ENCODE data around the gene EVX1.

The EVX1 gene

DNA sequence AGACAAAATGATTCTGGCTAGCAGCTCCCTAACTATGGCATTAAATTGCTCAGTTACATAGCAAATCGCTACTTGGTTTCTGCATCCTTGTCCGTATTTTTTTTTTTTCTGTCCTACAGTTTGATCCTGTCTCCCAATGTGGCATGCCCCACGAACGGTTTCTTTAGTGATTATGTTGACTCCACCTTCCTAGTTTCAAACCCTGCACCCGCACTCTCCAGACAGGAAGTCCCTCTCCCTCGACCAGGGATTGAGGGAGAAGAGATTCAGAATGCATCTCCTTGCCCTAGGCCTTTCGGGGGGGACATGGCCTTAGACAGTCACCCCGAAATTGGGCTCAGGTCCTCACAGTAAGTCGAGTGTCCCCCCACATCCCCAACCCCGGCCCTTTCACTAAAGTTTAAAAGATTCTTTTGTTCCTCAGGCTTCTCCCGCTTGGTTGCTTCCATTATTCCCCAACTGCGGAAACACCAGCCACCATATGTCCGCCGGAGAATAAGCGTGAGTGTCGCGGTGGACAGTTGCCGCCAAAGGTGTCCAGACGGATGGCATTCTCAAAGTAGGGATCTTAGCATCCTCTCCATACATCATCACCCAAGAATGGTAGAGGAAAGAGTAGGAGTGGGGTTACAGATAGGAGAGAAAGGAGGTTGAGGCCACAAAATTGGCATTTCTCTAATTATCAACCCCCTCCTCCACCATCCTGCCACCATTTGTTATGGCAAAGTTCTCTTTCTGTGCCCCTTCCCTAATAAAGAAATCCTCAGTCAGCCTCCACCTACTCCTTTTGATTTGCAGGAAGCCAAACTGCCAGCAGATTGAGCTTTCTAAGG is 7.3 kb downstream of the EVX1 start:
- Histone ChIP-seq H3K4me3 (ENCODE audit: low read depth in 1 of 2, low read length in 2 of 2) (no peak overlapping the region), H3K9ac (ENCODE audit: low read depth in 1 of 2, low read length in 2 of 2) (no peak overlapping the region), H3K27ac (ENCODE audit: low read depth, low read length) (no peak overlapping the region), H3K36me3 (ENCODE audit: control insufficient read depth in 1 of 2, insufficient read depth in 2 of 2, low read length in 2 of 2) (no peaks in the 10 kb centered on the region), H3K9me3 (ENCODE audit: control insufficient read depth in 1 of 2, low read length in 2 of 2) (no peaks in the 10 kb centered on the region), H3K27me3 (ENCODE audit: control insufficient read depth in 1 of 2, insufficient read depth in 2 of 2, low read length in 2 of 2) (peaks cover 91 to 94% of the 10 kb centered on the region in 2 donors), H3K4me1 (ENCODE audit: control insufficient read depth in 1 of 2, insufficient read depth in 2 of 2, low read length in 2 of 2) (peaks cover 0 to 13% of the 10 kb centered on the region in 2 donors)

DNA sequence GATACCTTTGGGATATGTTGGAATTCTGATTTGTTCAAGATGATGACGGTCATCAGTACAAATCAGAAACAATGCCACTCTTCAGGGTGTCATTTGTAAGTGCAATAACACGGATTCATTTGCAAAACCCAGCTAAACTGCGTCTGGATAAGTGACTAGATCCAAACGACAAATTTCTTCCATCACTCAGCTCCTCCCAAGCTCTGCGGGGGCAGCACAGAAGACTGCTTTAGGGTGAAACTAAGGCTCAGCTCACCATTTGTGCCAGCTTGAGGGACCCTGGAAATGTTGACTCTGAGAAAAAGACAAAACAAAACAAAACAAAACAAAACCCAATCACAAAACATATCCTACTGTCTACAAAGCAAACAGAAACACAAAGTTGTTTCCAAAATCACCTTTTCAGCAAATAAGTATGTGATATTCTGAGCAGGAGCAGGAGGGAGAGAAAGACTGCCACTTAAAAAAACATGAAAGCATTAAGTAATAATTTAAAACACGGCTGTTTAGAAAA is 8.0 kb downstream of the EVX1 start:
- Histone ChIP-seq H3K4me1 (ENCODE audit: control insufficient read depth in 1 of 2, insufficient read depth in 2 of 2, low read length in 2 of 2) (peaks cover 0 to 8% of the 10 kb centered on the region in 2 donors), H3K27ac (ENCODE audit: low read depth, low read length) (no peak overlapping the region), H3K9me3 (ENCODE audit: control insufficient read depth in 1 of 2, low read length in 2 of 2) (no peaks in the 10 kb centered on the region), H3K4me3 (ENCODE audit: low read depth in 1 of 2, low read length in 2 of 2) (no peak overlapping the region), H3K36me3 (ENCODE audit: control insufficient read depth in 1 of 2, insufficient read depth in 2 of 2, low read length in 2 of 2) (no peaks in the 10 kb centered on the region), H3K27me3 (ENCODE audit: control insufficient read depth in 1 of 2, insufficient read depth in 2 of 2, low read length in 2 of 2) (peaks cover 84 to 87% of the 10 kb centered on the region in 2 donors), H3K9ac (ENCODE audit: low read depth in 1 of 2, low read length in 2 of 2) (no peak overlapping the region)

DNA sequence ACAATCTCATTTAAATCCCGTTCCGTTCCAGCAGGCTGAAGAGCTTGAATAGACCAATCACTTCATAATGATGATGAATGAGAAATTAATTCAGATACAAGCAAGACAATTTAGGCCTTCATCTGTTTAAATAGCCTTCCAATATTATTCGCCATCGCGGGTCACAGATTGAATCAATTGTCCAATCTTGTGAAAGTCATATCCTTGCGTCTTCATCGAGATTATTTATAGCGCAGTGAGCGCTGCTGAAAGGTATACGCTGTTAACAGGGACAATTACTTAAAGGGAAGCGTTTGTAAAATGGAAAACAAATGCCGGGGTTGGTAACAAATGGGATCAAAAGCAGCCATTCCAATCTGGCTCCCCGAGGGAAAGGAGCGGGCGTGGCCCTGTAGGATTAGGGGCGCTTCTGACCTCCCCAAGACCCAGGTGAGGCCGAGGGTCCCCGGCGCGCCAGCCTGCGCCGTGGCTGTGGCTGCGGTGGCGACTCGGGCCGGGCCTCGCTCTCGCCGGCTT is 8.6 kb downstream of the EVX1 start:
- no peaks in the 10 kb centered on the region for H3K9me3 ChIP-seq (ENCODE audit: control insufficient read depth in 1 of 2, low read length in 2 of 2)
- no peak overlapping the region for H3K9ac ChIP-seq (ENCODE audit: low read depth in 1 of 2, low read length in 2 of 2)
- no peak overlapping the region for H3K27ac ChIP-seq (ENCODE audit: low read depth, low read length)
- H3K36me3 ChIP-seq (ENCODE audit: control insufficient read depth in 1 of 2, insufficient read depth in 2 of 2, low read length in 2 of 2), result no peaks in the 10 kb centered on the region
- peaks cover 0 to 7% of the 10 kb centered on the region in 2 donors for H3K4me1 ChIP-seq (ENCODE audit: control insufficient read depth in 1 of 2, insufficient read depth in 2 of 2, low read length in 2 of 2)
- H3K27me3 ChIP-seq (ENCODE audit: control insufficient read depth in 1 of 2, insufficient read depth in 2 of 2, low read length in 2 of 2), result peaks cover 79 to 82% of the 10 kb centered on the region in 2 donors
- H3K4me3 ChIP-seq (ENCODE audit: low read depth in 1 of 2, low read length in 2 of 2), result peak overlapping the region; percentile 23 to 29

DNA sequence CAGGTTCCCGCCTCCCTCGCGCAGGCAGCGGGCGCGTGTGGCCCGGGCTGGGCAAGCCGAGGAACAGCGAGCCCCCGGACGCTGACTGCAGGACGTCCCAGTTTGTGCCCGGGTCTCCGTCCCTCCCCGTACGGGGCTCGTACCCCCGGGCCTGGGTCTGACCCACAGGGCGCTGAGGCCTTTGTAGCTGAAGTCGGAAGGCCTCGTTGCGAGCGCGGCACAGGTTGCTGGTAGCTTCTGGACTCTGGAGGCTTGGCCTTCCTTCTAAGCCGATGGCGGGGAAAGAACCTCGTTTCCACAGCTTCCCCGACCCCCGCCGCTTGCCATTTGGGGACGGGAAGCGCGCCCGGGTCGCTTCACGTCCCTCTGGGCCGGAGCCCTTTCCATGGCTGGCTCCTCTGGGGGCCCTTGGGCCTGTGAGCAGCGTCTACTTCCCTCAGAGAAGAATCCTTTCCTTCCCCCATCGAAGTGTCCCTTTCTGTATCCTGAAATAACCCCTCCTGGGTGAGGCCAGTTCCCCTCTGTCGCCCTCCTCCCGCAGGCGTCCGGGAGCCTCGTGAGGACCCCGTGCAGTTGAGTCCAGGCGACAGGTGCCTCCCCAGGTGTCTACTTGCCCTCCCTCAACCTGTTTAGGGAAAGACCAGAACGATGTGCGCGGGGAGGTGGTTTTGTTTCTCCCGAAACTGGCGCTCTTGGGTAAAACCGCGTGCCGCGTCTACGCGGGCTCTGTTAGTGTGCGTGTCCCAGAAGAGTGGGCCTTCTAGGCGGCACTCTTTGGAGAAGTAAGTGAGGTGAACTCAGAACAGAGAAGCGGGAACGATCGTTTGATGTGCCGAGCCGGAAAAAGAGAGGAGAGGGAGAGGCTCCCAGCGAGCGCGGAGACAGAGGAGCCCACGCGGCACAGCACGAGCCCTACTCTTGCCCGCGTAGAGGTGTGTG is 9.3 kb downstream of the EVX1 start:
- Histone ChIP-seq H3K9me3 (ENCODE audit: control insufficient read depth in 1 of 2, low read length in 2 of 2) (no peaks in the 10 kb centered on the region), H3K4me1 (ENCODE audit: control insufficient read depth in 1 of 2, insufficient read depth in 2 of 2, low read length in 2 of 2) (peaks cover 0 to 7% of the 10 kb centered on the region in 2 donors), H3K36me3 (ENCODE audit: control insufficient read depth in 1 of 2, insufficient read depth in 2 of 2, low read length in 2 of 2) (no peaks in the 10 kb centered on the region), H3K27ac (ENCODE audit: low read depth, low read length) (no peak overlapping the region), H3K4me3 (ENCODE audit: low read depth in 1 of 2, low read length in 2 of 2) (peak overlapping the region; percentile 23 to 29), H3K9ac (ENCODE audit: low read depth in 1 of 2, low read length in 2 of 2) (no peak overlapping the region), H3K27me3 (ENCODE audit: control insufficient read depth in 1 of 2, insufficient read depth in 2 of 2, low read length in 2 of 2) (peaks cover 71 to 75% of the 10 kb centered on the region in 2 donors)

DNA sequence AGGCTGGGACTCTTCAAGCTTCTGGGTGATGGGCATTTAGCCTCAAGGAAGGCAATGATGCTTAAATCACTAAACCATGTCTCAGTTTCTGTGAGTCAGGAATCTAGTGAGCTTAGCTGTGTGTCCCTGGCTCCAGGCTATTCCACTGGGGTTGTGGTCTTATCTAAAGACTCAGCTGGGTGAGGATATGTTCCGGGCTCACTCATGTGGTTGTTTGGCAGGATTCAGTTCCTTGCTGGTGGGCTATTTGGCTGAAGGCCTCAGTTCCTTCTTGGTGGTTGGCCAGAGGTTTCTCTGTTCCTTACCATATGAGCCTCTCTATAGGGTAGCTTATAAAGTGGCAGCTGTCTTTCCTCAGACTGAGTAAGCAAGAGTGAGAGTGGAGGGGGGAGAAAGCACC is 12.0 kb downstream of the EVX1 start:
- Histone ChIP-seq H3K4me1 (ENCODE audit: control insufficient read depth in 1 of 2, insufficient read depth in 2 of 2, low read length in 2 of 2) (peaks cover 0 to 7% of the 10 kb centered on the region in 2 donors), H3K4me3 (ENCODE audit: low read depth in 1 of 2, low read length in 2 of 2) (no peak overlapping the region), H3K27me3 (ENCODE audit: control insufficient read depth in 1 of 2, insufficient read depth in 2 of 2, low read length in 2 of 2) (peaks cover 44 to 48% of the 10 kb centered on the region in 2 donors), H3K9me3 (ENCODE audit: control insufficient read depth in 1 of 2, low read length in 2 of 2) (no peaks in the 10 kb centered on the region), H3K36me3 (ENCODE audit: control insufficient read depth in 1 of 2, insufficient read depth in 2 of 2, low read length in 2 of 2) (no peaks in the 10 kb centered on the region), H3K9ac (ENCODE audit: low read depth in 1 of 2, low read length in 2 of 2) (no peak overlapping the region), H3K27ac (ENCODE audit: low read depth, low read length) (no peak overlapping the region)

DNA sequence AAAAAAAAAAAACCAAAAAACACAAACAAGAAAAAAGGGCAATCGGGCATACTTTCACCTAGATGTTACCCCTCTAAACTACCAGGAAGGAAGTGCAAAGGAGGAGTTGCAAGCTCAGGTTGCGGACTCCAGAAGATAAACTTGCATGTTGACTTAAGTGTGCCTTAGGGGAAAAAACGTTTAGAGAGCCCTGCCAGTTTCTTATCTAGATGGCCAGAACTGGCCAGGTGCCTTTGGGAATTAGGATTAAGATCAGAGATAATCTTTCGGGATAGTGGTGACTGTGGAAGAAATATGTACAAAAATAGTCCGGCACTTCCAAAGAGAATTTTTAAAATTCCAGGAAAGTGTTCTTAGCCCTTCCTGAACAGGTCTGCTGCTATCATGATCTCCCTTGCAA is 17.6 kb downstream of the EVX1 start:
- no peak overlapping the region for H3K9ac ChIP-seq (ENCODE audit: low read depth in 1 of 2, low read length in 2 of 2)
- no peak overlapping the region for H3K4me3 ChIP-seq (ENCODE audit: low read depth in 1 of 2, low read length in 2 of 2)
- no peak overlapping the region for H3K27ac ChIP-seq (ENCODE audit: low read depth, low read length)
- no peaks in the 10 kb centered on the region for H3K9me3 ChIP-seq (ENCODE audit: control insufficient read depth in 1 of 2, low read length in 2 of 2)
- no peaks in the 10 kb centered on the region for H3K4me1 ChIP-seq (ENCODE audit: control insufficient read depth in 1 of 2, insufficient read depth in 2 of 2, low read length in 2 of 2)
- H3K36me3 ChIP-seq (ENCODE audit: control insufficient read depth in 1 of 2, insufficient read depth in 2 of 2, low read length in 2 of 2), result no peaks in the 10 kb centered on the region
- H3K27me3 ChIP-seq (ENCODE audit: control insufficient read depth in 1 of 2, insufficient read depth in 2 of 2, low read length in 2 of 2), result no peaks in the 10 kb centered on the region

DNA sequence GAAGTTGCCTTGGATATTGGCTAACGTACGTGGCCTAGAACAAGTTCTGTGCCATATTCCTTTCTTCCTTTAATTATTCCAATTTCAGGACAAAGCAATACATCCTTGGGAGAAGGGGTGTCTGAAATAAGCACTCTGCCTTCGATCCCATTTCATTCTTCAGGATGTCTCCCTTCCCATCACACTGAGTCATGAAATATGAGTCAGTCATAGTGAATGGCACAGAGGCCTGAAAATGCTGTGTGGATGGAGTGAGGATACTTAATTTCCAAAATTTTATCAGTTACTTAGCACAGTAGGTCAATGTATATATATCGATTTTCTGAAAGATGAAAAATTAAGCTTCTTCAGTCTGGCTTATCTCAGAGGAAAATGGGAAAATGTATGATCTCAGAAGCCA is 19.5 kb downstream of the EVX1 start:
- no peaks in the 10 kb centered on the region for H3K36me3 ChIP-seq (ENCODE audit: control insufficient read depth in 1 of 2, insufficient read depth in 2 of 2, low read length in 2 of 2)
- H3K27me3 ChIP-seq (ENCODE audit: control insufficient read depth in 1 of 2, insufficient read depth in 2 of 2, low read length in 2 of 2), result no peaks in the 10 kb centered on the region
- no peaks in the 10 kb centered on the region for H3K4me1 ChIP-seq (ENCODE audit: control insufficient read depth in 1 of 2, insufficient read depth in 2 of 2, low read length in 2 of 2)
- H3K27ac ChIP-seq (ENCODE audit: low read depth, low read length), result no peak overlapping the region
- H3K9ac ChIP-seq (ENCODE audit: low read depth in 1 of 2, low read length in 2 of 2), result no peak overlapping the region
- H3K4me3 ChIP-seq (ENCODE audit: low read depth in 1 of 2, low read length in 2 of 2), result no peak overlapping the region
- H3K9me3 ChIP-seq (ENCODE audit: control insufficient read depth in 1 of 2, low read length in 2 of 2), result no peaks in the 10 kb centered on the region

DNA sequence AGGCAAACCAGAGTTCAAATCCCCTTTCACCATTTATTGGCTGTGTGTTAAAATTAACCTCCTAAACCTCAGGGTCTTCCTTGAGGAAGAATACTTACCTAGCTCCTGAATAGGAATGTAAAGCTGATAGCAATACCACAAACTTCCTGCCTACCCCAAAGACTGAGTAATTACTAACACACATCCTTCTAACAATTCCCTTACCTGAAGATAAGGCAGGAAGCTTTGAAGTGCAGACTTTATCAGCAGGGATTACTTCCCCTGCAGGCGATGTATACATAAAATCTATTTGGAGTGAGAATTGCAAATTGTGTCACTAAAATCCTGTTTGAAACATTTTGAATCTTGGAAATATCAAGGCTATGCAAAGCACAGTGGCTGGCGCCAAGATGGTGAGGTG is 21.2 kb downstream of the EVX1 start:
- no peaks in the 10 kb centered on the region for H3K4me1 ChIP-seq (ENCODE audit: control insufficient read depth in 1 of 2, insufficient read depth in 2 of 2, low read length in 2 of 2)
- H3K27me3 ChIP-seq (ENCODE audit: control insufficient read depth in 1 of 2, insufficient read depth in 2 of 2, low read length in 2 of 2), result no peaks in the 10 kb centered on the region
- H3K9ac ChIP-seq (ENCODE audit: low read depth in 1 of 2, low read length in 2 of 2), result no peak overlapping the region
- no peak overlapping the region for H3K27ac ChIP-seq (ENCODE audit: low read depth, low read length)
- no peaks in the 10 kb centered on the region for H3K36me3 ChIP-seq (ENCODE audit: control insufficient read depth in 1 of 2, insufficient read depth in 2 of 2, low read length in 2 of 2)
- H3K9me3 ChIP-seq (ENCODE audit: control insufficient read depth in 1 of 2, low read length in 2 of 2), result no peaks in the 10 kb centered on the region
- no peak overlapping the region for H3K4me3 ChIP-seq (ENCODE audit: low read depth in 1 of 2, low read length in 2 of 2)

DNA sequence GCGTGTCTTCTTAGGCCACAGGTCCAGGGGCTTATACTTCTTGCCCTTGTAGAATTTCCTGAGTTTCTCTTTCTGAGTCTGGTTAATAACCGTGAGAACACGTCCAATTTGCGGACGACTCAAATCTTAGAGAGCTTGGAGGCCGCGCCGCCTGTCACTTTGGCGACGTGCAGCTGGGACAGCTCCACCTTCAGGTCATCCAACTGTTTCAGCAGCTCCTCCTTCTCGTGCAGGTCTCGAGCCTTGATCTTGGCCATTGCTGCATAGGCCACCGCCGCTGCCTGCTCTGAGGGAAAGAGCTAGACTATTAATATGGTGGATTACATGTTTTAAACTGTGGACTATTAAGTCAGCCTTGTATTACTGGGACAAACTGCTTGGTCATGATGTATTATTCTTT is 26.9 kb downstream of the EVX1 start:
- Histone ChIP-seq H3K36me3 (ENCODE audit: control insufficient read depth in 1 of 2, insufficient read depth in 2 of 2, low read length in 2 of 2) (no peaks in the 10 kb centered on the region), H3K9ac (ENCODE audit: low read depth in 1 of 2, low read length in 2 of 2) (no peak overlapping the region), H3K4me3 (ENCODE audit: low read depth in 1 of 2, low read length in 2 of 2) (no peak overlapping the region), H3K27ac (ENCODE audit: low read depth, low read length) (no peak overlapping the region), H3K4me1 (ENCODE audit: control insufficient read depth in 1 of 2, insufficient read depth in 2 of 2, low read length in 2 of 2) (no peaks in the 10 kb centered on the region), H3K27me3 (ENCODE audit: control insufficient read depth in 1 of 2, insufficient read depth in 2 of 2, low read length in 2 of 2) (no peaks in the 10 kb centered on the region), H3K9me3 (ENCODE audit: control insufficient read depth in 1 of 2, low read length in 2 of 2) (peaks cover 3 to 5% of the 10 kb centered on the region in 2 donors)

DNA sequence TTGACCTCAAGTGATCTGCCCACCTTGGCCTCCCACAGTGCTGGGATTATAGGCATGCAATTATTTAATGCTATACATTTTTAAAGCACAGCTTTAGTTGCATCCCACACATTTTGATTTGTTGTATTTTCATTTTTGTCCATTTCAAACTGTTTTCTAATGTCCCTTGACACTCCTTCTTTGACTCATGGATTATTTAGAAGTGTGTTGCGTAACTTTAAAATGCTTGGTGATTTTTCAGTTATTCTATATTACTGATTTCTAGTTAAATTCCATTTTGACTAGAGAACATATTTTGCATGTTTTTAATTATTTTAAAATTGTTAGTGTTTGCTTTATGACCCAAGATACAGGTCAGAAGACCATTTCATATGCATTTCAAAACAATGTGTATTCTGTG is 28.8 kb downstream of the EVX1 start:
- Histone ChIP-seq H3K9ac (ENCODE audit: low read depth in 1 of 2, low read length in 2 of 2) (no peak overlapping the region), H3K9me3 (ENCODE audit: control insufficient read depth in 1 of 2, low read length in 2 of 2) (peaks cover 3 to 5% of the 10 kb centered on the region in 2 donors)

More for the DNA sequence above, 28.8 kb downstream of the EVX1 start:
- no peak overlapping the region for H3K27ac ChIP-seq (ENCODE audit: low read depth, low read length)
- no peaks in the 10 kb centered on the region for H3K36me3 ChIP-seq (ENCODE audit: control insufficient read depth in 1 of 2, insufficient read depth in 2 of 2, low read length in 2 of 2)
- H3K4me1 ChIP-seq (ENCODE audit: control insufficient read depth in 1 of 2, insufficient read depth in 2 of 2, low read length in 2 of 2), result no peaks in the 10 kb centered on the region
- H3K27me3 ChIP-seq (ENCODE audit: control insufficient read depth in 1 of 2, insufficient read depth in 2 of 2, low read length in 2 of 2), result no peaks in the 10 kb centered on the region
- no peak overlapping the region for H3K4me3 ChIP-seq (ENCODE audit: low read depth in 1 of 2, low read length in 2 of 2)
